Measurements from ENCODE around the gene USP33. TPM values are rescaled to one million over a fixed set of nuclear protein-coding genes. Genes with fewer than 3 reads are reported as not detected.

Gene USP33
- total and polyA plus RNA-seq, 2 of the 8 experiments (the other 6 are each of a cell fraction or from before 2014, with no cell fraction given): 20.0 to 55.5 TPM

GRCh38 chr1:77673716-77674355 lies 85.8 kb downstream of the USP33 start:
- Histone ChIP-seq H3K27ac (ENCODE audit: low read depth, low read length) (no peak overlapping the region), H4K8ac (ENCODE audit: extremely low read depth, insufficient read depth, low read length) (no peak overlapping the region), H2BK20ac (ENCODE audit: low read length) (no peak overlapping the region), H2BK12ac (ENCODE audit: low read depth, low read length) (no peak overlapping the region), H3K36me3 (ENCODE audit: control insufficient read depth in 2 of 4, insufficient read depth in 4 of 4, low read length in 3 of 4) (no peaks in the 10 kb centered on the region; a peak in 1 of 8 replicates), H2BK15ac (ENCODE audit: low read length) (no peak overlapping the region), H3K4me3 (ENCODE audit: extremely low read depth in 1 of 4, insufficient read depth in 2 of 4, low read depth in 3 of 4, low read length in 4 of 4) (no peak overlapping the region), H2AK5ac (ENCODE audit: low read depth, low read length) (no peak overlapping the region), H3K14ac (ENCODE audit: insufficient read length) (no peak overlapping the region), H3K18ac (ENCODE audit: extremely low read depth, low read length) (no peak overlapping the region), H4K91ac (replicated peaks; ENCODE audit: insufficient read length, low read length) (no peak overlapping the region), H3K23me2 (ENCODE audit: low read depth, low read length) (no peaks in the 10 kb centered on the region), H3K9ac (replicated peaks in 1 of 4; ENCODE audit: extremely low read depth in 1 of 4, low read depth in 3 of 4, low read length in 3 of 4) (no peak overlapping the region), H3K9me3 (ENCODE audit: insufficient read depth in 2 of 2, low read depth in 1 of 2, low read length in 1 of 2) (no peaks in the 10 kb centered on the region), H4K20me1 (replicated peaks in 1 of 2; ENCODE audit: control insufficient read depth in 1 of 2, insufficient read depth in 2 of 2, low read length in 2 of 2) (peaks cover 4 to 7% of the 10 kb centered on the region in 2 experiments), H3K27me3 (replicated peaks in 1 of 4; ENCODE audit: control insufficient read depth in 3 of 4, extremely low read depth in 1 of 4, insufficient read depth in 3 of 4, low read length in 3 of 4) (no peaks in the 10 kb centered on the region), H3K56ac (replicated peaks; ENCODE audit: insufficient read length, low read depth, low read length) (no peak overlapping the region), H3K79me2 (ENCODE audit: control insufficient read depth in 1 of 2, insufficient read depth in 2 of 2, low read length in 2 of 2) (peaks cover 12 to 100% of the 10 kb centered on the region in 2 experiments), H3K4me2 (ENCODE audit: insufficient read depth in 1 of 2, low read depth in 2 of 2, low read length in 2 of 2) (no peak overlapping the region), H3K4ac (replicated peaks; ENCODE audit: insufficient read length, low read depth, low read length) (no peak overlapping the region), H2BK120ac (replicated peaks; ENCODE audit: low read depth, low read length) (no peak overlapping the region), H3K23ac (ENCODE audit: insufficient read length) (no peak overlapping the region), H4K5ac (ENCODE audit: insufficient read length, low read depth, low read length) (no peak overlapping the region), H3K79me1 (ENCODE audit: low read depth, low read length) (no peaks in the 10 kb centered on the region; the same call in none of the 2 replicates), H3K4me1 (replicated peaks in 1 of 4; ENCODE audit: control insufficient read depth in 3 of 4, insufficient read depth in 4 of 4, low read length in 3 of 4) (peaks cover 0 to 4% (median under 1%) of the 10 kb centered on the region in 4 experiments; a peak in 2 of 7 replicates), H2AFZ (ENCODE audit: low read length) (no peak overlapping the region), H2BK5ac (ENCODE audit: low read depth, low read length) (no peak overlapping the region)
- POLR2A ChIA-PET (ENCODE audit: partially characterized antibody): interaction anchor here (1.1 to 8.5 kb wide), 2 partner anchors 9 kb away, joined by 3 to 57 read pairs; partner anchors contain the start of gene ZZZ3
- WGBS, 2 experiments (ENCODE audit: extremely low coverage in 1 of 2, insufficient coverage in 1 of 2, insufficient read length in 1 of 2, insufficient replicate concordance in 2 of 2, low coverage in 1 of 2, low lambda C conversion rate in 2 of 2, missing lambda C conversion rate in 1 of 2): 83% methylated on average over 1 of the region's 1 CpG; no CpG with 5 or more reads in 1 of the 2 experiments
- CTCF ChIA-PET (ENCODE audit: partially characterized antibody): interaction anchor here (0.6 kb wide), 1 partner anchor 12 kb away, joined by 4 read pairs; no protein-coding TSS in a partner anchor
- FAIRE-seq (no peak), DNase-seq (ENCODE audit: low read depth in 1 of 2, low spot score in 2 of 2) (no peak)
- no peak for TF ChIP-seq BACH1 (IDR thresholded peaks at IDR 0.05; ENCODE audit: low read length)
- no peak for TF ChIP-seq ATF2 (IDR thresholded peaks at IDR 0.05; ENCODE audit: low read length)
- TF ChIP-seq CBX5 (IDR thresholded peaks at IDR 0.05; ENCODE audit: low read depth, low read length): no peak
- no peak for TF ChIP-seq HDAC2 (IDR thresholded peaks at IDR 0.05; ENCODE audit: borderline replicate concordance in 1 of 2, low read depth in 2 of 2, low read length in 2 of 2)
- TF ChIP-seq GTF2F1 (IDR thresholded peaks at IDR 0.05; ENCODE audit: borderline replicate concordance, low read depth, low read length): no peak
- no peak for TF ChIP-seq ZNF274 (IDR thresholded peaks at IDR 0.05; ENCODE audit: borderline replicate concordance, extremely low read depth, low read length)
- TF ChIP-seq TCF12 (IDR thresholded peaks at IDR 0.05; ENCODE audit: low read depth, low read length): no peak
- no peak for TF ChIP-seq RFX5 (IDR thresholded peaks at IDR 0.05; ENCODE audit: borderline replicate concordance, low read depth, low read length)
- no peak for TF ChIP-seq YY1 (IDR thresholded peaks at IDR 0.05; ENCODE audit: low read depth, low read length)
- no peak for TF ChIP-seq HDAC6 (IDR thresholded peaks at IDR 0.05; ENCODE audit: low read depth, low read length)
- TF ChIP-seq SIRT6 (IDR thresholded peaks at IDR 0.05; ENCODE audit: low read length): no peak

Measured in H1 (cell line).